GM18907 (cell line): ENCODE data around the gene OSBP2.

Experiments
- ATAC-seq: cut with Tn5 transposase; IDR thresholded peaks from one replicate; pipeline ENCODE4 v1.9.1; 2021; ENCODE audit warnings: mild to moderate bottlenecking, moderate library complexity; ENCODE audit not compliant: unreplicated experiment

OSBP2 gene

DNA sequence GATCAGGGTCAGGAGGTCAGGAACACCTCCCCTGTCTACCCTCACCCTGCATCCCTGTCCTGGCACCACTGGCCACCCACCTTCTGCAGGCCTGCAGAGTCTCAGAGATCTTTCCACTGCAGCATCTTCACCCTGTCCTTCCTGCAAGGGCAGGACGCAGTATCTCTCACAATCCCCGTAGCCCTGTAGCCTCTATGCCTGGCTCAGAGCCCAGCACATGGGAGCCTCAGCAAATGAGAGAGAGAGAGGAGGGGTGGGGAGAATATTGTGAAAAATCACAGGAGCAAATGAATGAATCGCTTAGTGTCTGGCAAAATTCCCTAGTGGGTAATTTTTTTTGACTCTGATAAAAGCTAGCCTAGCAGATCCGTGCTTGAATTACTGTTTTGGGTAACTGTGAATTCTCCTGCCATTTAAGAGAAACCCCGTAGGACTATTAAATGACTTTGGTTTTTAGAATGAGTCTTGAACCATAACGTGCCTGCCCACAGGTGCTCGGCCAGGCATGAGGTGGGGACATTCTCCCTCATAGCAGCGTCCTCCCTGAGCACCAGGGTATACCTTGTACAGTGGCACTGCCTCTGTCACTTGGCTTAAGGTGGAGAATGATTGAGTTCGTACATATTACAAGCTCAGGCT is 182.4 kb downstream of the OSBP2 start:
- ATAC-seq: no peak

DNA sequence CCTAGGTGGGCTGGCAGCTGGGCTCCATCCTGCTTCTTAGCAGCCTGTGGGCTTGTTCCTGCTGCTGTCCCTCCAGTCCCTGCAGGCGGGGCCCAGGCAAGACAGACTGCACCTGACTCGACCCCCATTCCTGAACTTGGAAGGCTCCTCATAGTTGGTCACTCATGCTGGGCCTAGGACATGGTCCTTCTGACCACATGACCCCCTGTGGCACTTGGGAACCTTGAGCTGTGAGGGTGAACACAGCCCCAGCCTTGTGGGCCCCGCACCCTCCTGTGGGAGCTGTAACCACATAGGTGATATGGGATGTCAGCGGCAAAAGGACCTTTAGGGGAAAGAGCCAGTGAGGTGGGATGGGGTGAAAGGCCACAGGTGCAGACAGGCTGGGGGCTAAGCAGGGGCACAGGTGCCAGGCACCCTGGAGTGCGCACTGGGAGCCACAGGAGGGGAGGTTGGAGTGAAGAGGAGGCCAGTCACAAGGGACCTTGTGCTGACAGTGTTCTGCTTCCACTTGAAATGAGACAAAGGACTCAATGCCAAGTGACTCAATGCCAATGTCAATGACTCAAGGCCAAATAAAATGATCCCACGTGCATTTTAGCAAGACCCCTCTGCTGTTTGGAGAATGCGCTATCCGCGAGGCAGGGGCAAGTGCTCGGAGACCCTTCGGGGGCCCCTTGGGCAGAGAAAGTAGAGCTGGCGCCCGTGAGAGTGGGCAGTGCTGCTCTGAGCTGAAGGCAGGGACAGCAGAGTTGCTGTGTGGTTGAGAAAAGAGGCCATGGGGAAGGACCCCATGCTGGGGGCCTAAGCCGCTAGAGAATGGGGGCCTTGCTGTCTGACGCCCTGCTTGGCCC is 183.2 kb downstream of the OSBP2 start:
- no peak for ATAC-seq

- ATAC-seq: no peak
Observed at GRCh38 chr22:30878516-30879414, 184.1 kb downstream of the OSBP2 start.

- ATAC-seq: no peak
Observed at GRCh38 chr22:30879415-30879797, 184.7 kb downstream of the OSBP2 start.

DNA sequence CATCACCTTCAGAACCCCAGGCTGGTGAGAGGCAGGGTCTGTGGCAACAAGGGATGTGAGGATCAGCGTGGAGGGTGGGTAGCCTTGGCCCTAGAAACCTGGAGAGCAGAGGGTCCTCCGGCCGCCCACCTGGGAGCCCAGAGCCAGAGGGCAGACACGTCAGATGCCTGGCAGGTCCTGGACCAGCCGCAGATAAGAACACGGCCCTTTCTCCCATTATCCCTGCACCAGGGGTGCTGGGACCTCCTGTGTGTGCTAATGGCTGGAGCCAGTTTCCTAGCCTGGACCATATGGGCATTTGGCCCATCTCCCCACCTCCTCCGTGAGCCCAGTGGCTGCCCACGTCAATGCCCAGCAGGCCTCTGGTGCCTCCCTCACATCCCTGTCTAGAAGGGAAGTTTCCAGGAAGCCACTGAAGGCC is 185.5 kb downstream of the OSBP2 start:
- no peak for ATAC-seq

GRCh38 chr22:30880847-30881246 is 186.2 kb downstream of the OSBP2 start:
- ATAC-seq: no peak

DNA sequence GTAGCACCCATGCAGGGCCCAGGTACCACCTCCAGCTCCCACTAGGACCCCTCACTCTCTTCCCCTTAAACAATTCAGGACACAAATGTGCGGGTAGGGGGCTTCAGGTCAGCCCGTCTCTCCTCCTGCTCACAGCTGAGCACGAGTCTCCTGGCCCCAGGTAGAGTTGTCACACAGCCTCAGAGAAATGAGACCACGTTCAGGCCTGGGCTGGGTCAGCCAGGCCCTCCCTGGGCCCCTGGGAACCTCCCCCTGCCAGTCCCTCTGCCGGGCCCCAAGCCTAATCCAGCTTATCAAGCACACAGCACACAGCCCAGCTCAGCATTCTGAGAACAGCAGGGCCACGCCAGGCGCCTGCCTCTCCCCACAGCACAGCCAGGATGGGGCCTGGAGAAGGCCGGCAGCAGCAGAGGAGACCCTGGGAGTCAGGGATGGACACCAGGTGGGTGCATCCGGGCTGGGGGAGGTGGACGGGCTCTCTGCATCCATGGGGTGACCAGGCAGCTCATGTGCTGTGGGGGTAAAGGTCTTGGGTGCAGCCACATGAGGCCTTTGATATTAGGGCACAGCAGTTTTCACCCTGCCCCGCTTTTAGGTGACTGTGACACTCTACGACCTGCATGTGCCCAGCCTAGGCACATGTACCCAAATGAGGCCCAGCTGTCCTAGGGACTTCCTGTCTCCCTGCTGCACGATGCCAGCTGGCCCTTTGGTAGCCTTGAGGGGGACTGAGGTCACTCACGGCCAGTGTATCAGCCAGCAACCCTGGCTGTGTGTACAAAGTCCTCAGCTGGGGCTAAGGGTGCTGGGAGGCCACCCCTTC is 186.9 kb downstream of the OSBP2 start:
- ATAC-seq: no peak

GRCh38 chr22:30882184-30882717 is 187.6 kb downstream of the OSBP2 start:
- ATAC-seq: no peak

DNA sequence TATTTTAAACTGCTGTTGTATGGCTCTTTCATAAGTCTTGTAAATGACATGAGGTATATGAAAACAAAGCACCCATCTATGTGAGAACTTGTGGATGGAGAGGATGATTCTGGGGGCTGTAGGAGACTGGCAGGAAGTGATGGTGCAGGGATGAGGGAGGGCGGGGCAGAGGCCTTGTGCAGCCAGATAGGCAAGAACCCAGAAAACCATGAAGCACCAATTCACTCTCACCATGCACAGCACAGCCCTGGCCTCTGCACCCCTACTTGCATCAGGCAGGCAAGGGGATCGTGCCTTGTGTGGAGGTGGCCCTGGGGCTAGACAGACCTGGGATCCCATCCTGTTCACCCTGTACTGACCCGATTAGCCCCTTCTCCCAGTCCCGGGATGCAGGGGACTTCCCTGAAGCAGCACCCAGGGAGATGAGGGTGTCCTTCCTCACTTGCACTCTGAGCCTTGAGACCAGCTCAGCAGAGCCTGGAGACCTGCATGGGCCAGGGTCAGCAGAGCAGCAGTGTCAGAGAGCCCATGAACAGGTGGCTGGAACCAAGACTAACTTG is 188.4 kb downstream of the OSBP2 start:
- ATAC-seq: no peak

GRCh38 chr22:30883586-30884145 is 189.0 kb downstream of the OSBP2 start:
- ATAC-seq: no peak

GRCh38 chr22:30884211-30885000 is 189.7 kb downstream of the OSBP2 start:
- no peak for ATAC-seq

DNA sequence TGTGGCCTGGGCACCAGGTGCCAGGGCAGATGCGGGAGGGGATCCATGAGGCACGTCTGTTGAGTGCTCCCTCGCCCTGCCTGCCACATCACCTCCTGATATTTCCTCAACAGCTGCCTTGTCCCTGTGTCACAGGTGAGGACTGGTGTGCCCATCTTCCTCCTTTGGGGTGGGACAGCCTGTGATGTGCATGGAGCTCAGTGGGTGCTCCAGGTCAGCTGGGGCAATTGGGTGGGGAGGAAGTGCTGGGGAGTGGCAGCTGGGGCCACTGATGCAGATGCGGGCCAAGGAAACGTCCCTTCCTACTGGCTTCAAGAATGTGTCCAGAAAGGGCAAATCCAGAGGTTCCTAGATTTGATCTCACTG is 190.3 kb downstream of the OSBP2 start:
- ATAC-seq: no peak

DNA sequence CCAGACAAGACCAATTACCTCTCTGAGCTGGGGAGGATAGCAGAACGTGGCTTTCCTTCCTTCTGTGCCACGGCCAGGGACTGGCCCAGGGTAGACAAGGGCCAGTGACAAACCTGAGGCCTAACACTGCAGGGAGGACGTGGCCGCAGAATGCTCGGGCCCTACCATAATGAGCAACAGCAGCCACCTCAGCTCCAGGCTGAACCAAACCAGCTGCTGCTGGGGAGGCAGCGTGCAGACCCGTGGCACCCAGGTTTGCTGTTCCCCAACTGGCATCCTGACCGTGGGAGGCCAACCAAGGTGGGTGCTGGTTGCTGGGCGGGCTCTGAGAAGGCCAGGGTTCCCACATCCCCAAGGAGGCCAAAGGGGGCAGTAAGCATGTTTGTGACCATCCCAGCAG is 190.9 kb downstream of the OSBP2 start:
- ATAC-seq: no peak

DNA sequence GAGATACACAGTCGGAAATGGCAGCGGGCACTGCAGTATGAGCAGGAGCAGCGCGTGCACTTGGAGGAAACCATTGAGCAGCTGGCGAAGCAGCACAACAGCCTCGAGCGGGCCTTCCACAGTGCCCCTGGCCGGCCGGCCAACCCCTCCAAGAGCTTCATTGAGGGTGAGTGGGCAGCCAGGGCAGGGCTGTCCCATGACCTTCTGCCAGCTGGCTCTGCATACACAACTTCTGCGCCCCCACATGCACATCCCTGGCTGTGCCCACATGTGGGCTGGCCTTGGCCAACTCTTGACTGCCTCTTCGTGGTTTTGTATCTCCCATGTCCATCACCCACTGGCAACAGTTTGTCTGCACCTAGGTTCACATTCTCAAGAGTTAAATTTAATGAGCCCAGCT is 192.8 kb downstream of the OSBP2 start:
- ATAC-seq: no peak

GRCh38 chr22:30887861-30888260 is 193.2 kb downstream of the OSBP2 start:
- ATAC-seq: no peak

GRCh38 chr22:30889268-30889995 is 194.8 kb downstream of the OSBP2 start:
- no peak for ATAC-seq

- ATAC-seq: no peak
Observed at GRCh38 chr22:30889996-30890480, 195.4 kb downstream of the OSBP2 start.
